GM12873 (cell line): ENCODE results near the gene GPR65.

Experiments
- TF ChIP-seq, protein P1 (sequence below): IDR thresholded peaks from 2 replicates; pipeline ENCODE4 v1.5.1; 2012; ENCODE audit warnings: low read depth, mild to moderate bottlenecking, moderate library complexity, low read length, control low read depth; ENCODE audit not compliant: insufficient read depth; ENCODE audit errors: missing control alignments

The GPR65 gene

DNA sequence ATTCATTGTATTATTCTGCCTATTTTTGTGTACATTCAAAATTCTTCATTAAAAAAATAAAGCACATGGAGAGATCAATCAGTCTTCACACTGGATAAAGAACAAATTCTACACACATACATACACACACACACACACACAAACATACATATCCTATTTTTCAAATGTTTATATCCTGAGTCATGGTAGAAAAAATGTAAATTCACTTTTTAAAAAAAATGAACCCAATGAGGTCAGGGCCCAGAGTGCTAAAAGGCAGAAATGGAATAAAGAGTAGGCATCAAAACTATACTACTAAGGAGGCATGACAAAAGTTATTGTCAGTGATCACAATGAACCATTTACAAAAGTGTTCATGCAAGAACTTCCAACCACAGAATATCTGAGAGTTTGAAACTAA lies 29.3 kb upstream of the GPR65 start:
- TF ChIP-seq, protein P1, sequence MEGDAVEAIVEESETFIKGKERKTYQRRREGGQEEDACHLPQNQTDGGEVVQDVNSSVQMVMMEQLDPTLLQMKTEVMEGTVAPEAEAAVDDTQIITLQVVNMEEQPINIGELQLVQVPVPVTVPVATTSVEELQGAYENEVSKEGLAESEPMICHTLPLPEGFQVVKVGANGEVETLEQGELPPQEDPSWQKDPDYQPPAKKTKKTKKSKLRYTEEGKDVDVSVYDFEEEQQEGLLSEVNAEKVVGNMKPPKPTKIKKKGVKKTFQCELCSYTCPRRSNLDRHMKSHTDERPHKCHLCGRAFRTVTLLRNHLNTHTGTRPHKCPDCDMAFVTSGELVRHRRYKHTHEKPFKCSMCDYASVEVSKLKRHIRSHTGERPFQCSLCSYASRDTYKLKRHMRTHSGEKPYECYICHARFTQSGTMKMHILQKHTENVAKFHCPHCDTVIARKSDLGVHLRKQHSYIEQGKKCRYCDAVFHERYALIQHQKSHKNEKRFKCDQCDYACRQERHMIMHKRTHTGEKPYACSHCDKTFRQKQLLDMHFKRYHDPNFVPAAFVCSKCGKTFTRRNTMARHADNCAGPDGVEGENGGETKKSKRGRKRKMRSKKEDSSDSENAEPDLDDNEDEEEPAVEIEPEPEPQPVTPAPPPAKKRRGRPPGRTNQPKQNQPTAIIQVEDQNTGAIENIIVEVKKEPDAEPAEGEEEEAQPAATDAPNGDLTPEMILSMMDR, result no peak

DNA sequence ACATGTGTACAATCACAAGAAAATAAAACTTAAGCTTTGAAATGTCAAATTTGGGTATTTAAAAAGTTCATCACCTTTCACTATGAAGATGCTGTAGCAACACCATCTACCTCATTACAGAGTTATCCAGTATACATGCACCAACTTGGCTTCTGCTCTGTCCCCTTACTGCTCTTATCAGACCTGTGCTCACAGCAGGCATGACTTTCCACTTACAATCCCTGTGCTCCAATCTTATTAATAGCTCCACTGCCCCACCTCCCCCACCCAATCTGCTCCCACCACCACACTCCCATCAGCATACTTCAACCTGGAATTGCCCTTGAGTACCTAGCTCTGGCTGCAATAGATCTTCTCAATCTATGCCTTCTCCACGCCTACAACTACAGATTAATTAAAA lies 25.2 kb upstream of the GPR65 start:
- TF ChIP-seq, protein P1, result no peak

DNA sequence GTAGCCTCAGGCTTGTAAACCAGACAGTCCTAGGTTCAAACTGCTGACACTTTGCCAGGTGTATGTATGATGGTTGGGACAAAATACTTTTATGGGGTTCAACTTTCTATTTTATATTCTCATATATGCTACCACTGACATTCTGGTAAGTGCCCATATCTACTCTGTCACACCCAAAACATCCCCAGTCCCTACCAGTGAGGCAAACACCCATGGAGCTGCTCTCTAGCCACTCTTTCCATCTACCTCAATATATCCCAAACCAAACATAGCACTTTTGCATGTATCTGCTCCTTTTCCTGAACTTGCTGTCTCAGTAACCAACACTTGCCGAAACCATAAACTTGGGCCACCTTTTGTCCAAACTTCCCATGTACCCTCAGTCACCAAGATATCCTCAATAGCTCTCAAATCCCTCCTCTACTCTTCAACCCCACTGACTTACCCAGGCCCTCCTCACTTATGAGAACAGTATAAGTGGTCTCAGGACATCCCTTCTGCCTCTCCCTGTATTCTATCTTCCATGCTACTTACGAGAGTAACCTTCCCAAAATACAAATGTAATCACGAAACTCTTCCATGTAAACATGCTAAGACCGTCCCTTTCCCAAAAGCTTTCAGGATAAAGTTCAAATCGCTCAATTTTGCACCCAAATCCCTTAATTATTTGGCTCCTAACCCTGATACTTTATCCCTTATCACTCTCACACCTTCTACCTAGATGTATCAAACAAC lies 15.5 kb upstream of the GPR65 start:
- TF ChIP-seq, protein P1, result no peak

DNA sequence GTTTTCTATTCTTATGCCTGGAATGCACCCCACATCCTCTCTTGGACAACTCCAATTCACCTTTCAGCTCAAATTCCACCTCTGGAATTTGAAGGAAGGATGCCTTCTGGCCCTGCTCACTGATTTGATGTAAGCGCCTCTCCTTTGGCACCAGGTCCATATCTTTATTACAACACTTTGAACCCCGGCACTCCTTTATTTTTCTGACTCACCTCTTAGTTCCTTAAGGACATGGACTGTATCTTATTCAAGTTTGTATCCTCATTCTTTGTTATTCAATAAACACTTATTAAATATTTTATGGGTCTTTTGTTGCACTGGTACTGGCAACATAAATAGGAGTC lies 15.0 kb upstream of the GPR65 start:
- TF ChIP-seq, protein P1, result no peak

DNA sequence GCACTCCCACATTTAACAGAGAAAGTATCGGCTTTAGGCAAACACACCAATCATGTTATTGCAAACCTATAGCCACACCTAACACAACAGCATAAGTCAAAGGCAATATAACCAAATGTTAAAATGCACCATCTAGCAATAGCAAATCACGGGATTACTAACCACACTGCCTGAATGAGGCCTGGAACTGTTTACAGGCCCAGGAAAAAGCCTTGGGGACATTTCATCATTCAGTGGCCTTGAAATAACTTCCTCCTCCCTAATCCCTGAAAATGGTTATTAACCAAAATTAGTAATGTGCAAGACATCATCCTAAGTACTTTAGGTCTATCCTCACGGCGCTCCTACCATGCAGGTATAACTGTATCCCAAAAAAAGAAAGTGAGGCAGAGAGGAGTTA lies 14.3 kb upstream of the GPR65 start:
- TF ChIP-seq, protein P1, result no peak

DNA sequence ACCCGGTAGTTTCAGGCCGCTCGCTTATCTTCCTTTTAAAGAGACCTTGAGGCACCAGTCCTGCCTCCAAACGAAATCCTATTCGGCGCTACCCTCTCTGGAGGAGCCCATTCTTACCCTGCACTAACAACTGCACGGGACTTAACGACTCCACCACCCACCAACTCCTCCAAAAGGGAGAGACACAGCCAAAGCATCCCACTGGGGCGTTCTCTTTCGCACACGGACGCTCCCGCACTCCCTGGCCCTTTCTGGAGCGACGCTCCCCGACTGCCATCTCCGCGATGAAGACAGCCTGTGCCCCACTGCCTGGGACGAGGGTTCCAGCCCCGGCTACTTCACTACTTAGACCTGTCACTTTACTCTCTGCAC lies 12.6 kb upstream of the GPR65 start:
- TF ChIP-seq, protein P1, result no peak

DNA sequence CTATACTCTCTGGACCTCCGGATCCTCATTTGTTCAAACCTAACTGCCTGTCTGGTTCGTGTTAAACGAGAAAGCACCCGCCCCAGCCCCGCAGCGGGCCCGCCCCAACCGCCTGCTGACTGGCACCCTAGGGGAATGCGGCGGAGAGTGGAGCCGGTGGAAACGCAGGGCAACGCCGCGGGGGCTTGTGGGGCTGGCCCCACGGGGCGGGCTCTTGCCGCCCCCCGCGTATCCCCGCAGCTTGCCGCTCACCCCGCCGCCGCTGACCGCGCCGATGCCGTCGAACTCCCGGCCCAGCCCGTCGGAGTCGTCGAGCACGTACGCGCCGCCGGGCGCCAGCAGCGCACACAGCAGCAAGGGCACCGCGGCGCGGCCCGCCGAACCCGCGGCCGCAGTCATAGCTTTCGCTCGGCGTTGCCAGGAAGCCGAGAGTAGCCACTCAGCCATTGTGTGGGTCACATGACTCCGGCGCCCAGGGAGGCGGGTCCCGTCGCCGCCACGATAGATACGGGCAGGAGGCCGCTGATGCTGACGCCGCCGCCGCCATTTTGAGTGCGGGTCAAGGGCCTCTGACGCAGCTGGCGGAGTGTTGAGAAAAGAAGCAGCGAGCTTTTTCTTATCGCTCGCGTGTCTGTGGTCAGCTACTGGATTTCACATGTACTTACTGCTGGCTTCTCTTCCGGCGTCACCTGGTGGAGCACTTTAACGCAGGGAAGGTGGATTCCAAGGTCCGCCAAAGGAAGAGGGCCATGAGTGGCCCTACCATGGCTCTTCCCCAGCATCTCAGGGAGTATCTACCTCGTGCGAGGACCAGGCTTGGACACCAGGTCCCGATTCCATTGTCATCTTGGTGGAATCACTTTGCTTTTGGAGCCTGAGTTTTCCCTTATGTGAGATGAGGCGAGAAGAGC lies 12.0 kb upstream of the GPR65 start, which contains the start of gene GALC:
TSS of gene GALC (minus strand) at position 465 of the 911 bp plus-strand sequence. CDS start at position 447, 18 bp downstream.
- TF ChIP-seq, protein P1, result no peak
